ENCODE data around the gene PIK3R4.

GRCh38 chr3:130649061-130649654 is 97.5 kb downstream of the PIK3R4 start:
- no peak for TF ChIP-seq CTCF (IDR thresholded peaks at IDR 0.05)
- TF ChIP-seq POLR2A (IDR thresholded peaks at IDR 0.05), result no peak
